OCI-LY3 (cell line): ENCODE data around the gene RRAD.

Experiments
- CTCF ChIP-seq: fragments of 200-600, 300-600 bp; sonication (generic); IDR thresholded peaks from 2 replicates; pipeline ENCODE4 v1.5.1; 2014; ENCODE audit warnings: antibody characterized with exemption, low read length, low read depth
- EZH2phosphoT487 ChIP-seq: fragments of 200-600 bp; shearing (Covaris generic); IDR thresholded peaks from 2 replicates; pipeline ENCODE4 v1.6.1; 2018; ENCODE audit warnings: antibody characterized with exemption, mixed run types, low read depth

- TF ChIP-seq CTCF (no peak), EZH2phosphoT487 (no peak)
Measured at GRCh38 chr16:66953462-66954096, 28.2 kb upstream of the RRAD start.
